Activated B cell treated with CpG ODN at 0.5 μM for 24 hours (primary cell): ENCODE results near the gene MFAP2. TPM values are rescaled to one million over a fixed set of nuclear protein-coding genes. Genes with fewer than 3 reads are reported as not detected.

Source experiments
- ATAC-seq: fragments of 200-7000 bp; cut with Tn5 transposase; one replicate; pipeline ENCODE4 v1.10.0; 2021; ENCODE audit warnings: low read depth, mild to moderate bottlenecking, moderate library complexity
- CTCF ChIA-PET: fragments of 350-600 bp; sonication (Branson Sonifier 250); formaldehyde crosslinking; loops from one replicate; lab custom pipeline; 2021; ENCODE audit warnings: antibody characterized with exemption; lab: Charles Lee
- POLR2A ChIA-PET: fragments of 350-600 bp; sonication (Branson Sonifier 250); formaldehyde crosslinking; loops from one replicate; lab custom pipeline; 2021; ENCODE audit warnings: antibody characterized with exemption; lab: Charles Lee
- DNase-seq: peaks from one replicate; pipeline ENCODE4 v3.0.0; 2022
- H3K27ac Mint-ChIP-seq: one replicate; pipeline ENCODE4 v1.8.0; 2020; ENCODE audit warnings: mixed read lengths
- H3K27me3 Mint-ChIP-seq: one replicate; pipeline ENCODE4 v1.8.0; 2021; ENCODE audit warnings: mixed read lengths
- H3K36me3 Mint-ChIP-seq: one replicate; pipeline ENCODE4 v1.8.0; 2021; ENCODE audit warnings: low read depth, mixed read lengths
- H3K4me1 Mint-ChIP-seq: one replicate; pipeline ENCODE4 v1.8.0; 2021; ENCODE audit warnings: mixed read lengths
- H3K4me3 Mint-ChIP-seq: one replicate; pipeline ENCODE4 v1.8.0; 2020; ENCODE audit warnings: mild to moderate bottlenecking, mixed read lengths
- H3K9me3 Mint-ChIP-seq: one replicate; pipeline ENCODE4 v1.8.0; 2020; ENCODE audit warnings: mixed read lengths
- intact Hi-C: fragments of 100-400 bp; cut with micrococcal nuclease; formaldehyde crosslinking; loops from one replicate; pipeline ENCODE4 v1.15.1; 2024
- total RNA-seq: library from RNA; stranded (reverse); gene quantifications from 2 replicates; pipeline ENCODE4 v1.2.3, GENCODE V29; 2022
- TF ChIP-seq, protein P1 (sequence below): fragments of 200-600 bp; IDR thresholded peaks from one replicate; pipeline ENCODE4 v1.8.0; 2022; ENCODE audit warnings: antibody characterized with exemption, mild to moderate bottlenecking

Gene MFAP2
- total RNA-seq, 1 donor from 2014 or later, result not detected

DNA sequence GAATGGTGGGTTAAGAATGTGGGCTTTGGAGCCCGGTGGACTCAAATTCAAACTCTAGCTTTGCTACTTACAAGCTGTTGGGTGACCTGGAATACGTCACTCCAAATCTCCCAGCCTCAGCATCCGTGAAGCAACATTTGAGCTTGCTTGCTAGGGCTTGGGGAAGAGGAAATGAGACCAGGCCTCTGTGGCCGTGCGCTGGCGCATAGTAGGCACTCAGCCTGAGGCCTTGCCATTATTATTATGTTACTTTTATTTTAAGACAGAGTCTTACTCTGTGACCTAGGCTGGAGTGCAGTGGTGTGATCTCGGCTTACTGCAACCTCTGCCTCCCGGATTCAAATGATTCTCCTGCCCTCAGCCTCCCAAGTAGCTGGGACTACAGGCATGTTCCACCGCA, 12.3 kb upstream of the MFAP2 start:
- no peak for DNase-seq
- no peak for ATAC-seq
- H3K4me1 Mint-ChIP-seq, result no peaks in the 10 kb centered on the region
- TF ChIP-seq, protein P1, sequence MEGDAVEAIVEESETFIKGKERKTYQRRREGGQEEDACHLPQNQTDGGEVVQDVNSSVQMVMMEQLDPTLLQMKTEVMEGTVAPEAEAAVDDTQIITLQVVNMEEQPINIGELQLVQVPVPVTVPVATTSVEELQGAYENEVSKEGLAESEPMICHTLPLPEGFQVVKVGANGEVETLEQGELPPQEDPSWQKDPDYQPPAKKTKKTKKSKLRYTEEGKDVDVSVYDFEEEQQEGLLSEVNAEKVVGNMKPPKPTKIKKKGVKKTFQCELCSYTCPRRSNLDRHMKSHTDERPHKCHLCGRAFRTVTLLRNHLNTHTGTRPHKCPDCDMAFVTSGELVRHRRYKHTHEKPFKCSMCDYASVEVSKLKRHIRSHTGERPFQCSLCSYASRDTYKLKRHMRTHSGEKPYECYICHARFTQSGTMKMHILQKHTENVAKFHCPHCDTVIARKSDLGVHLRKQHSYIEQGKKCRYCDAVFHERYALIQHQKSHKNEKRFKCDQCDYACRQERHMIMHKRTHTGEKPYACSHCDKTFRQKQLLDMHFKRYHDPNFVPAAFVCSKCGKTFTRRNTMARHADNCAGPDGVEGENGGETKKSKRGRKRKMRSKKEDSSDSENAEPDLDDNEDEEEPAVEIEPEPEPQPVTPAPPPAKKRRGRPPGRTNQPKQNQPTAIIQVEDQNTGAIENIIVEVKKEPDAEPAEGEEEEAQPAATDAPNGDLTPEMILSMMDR, result no peak
- H3K9me3 Mint-ChIP-seq, result no peaks in the 10 kb centered on the region
- POLR2A ChIA-PET, result no interaction called here
- H3K27me3 Mint-ChIP-seq, result no peaks in the 10 kb centered on the region
- CTCF ChIA-PET, result no interaction called here
- intact Hi-C loops, result no loop called here
- H3K36me3 Mint-ChIP-seq, result peaks cover 39% of the 10 kb centered on the region
- no peak overlapping the region for H3K27ac Mint-ChIP-seq
- H3K4me3 Mint-ChIP-seq, result no peak overlapping the region

DNA sequence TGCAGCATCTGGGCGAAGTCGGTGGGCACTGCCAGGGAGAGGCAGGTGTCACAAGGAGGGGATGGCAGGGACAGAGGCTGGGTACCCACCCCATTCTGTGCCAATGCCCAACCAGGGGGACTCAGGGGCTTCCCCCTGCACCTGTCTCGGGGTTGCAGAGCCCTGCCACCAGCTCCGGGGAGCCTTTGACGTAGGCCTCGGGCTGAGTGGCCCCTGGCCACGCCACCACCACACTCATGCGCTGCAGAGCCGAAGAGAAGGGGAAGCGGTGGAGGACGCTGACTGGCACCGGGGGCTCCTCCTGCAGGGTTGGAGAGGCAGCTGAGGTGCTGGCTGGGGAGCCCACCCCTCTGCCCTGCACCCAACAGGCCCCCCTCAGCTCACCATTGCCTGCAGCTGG, 11.7 kb upstream of the MFAP2 start:
- DNase-seq (no peak), ATAC-seq (no peak)
- CTCF ChIA-PET, result no interaction called here
- no peaks in the 10 kb centered on the region for H3K27me3 Mint-ChIP-seq
- TF ChIP-seq, protein P1, result no peak
- H3K9me3 Mint-ChIP-seq, result no peaks in the 10 kb centered on the region
- intact Hi-C loops, result no loop called here
- H3K36me3 Mint-ChIP-seq, result peaks cover 42% of the 10 kb centered on the region
- no peaks in the 10 kb centered on the region for H3K4me1 Mint-ChIP-seq
- no peak overlapping the region for H3K4me3 Mint-ChIP-seq
- POLR2A ChIA-PET, result no interaction called here
- H3K27ac Mint-ChIP-seq, result no peak overlapping the region

DNA sequence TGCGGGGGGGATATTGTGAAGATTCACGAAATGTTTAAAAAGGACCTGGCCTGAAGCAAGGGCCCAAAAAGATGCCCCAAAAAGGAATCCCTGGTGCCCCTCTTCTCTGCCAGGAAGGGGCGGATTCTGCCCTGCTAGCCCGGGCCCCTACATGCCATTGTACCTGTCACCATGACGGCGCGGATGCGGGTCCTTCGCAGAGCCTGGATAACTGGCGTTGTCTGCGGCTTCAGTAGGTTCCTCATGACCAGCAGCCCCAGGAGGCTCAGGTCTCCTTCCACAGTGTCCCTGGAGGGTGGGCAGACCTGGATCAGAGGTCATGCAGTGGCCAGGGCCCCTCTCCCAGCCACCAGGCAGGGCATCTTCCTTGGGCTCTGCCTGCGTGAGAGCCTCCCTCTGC, 11.2 kb upstream of the MFAP2 start:
- TF ChIP-seq, protein P1, result no peak
- ATAC-seq (no peak), DNase-seq (no peak)
- intact Hi-C loops, result no loop called here
- Mint-ChIP-seq H3K4me3 (no peak overlapping the region), H3K9me3 (no peaks in the 10 kb centered on the region), H3K36me3 (peaks cover 42% of the 10 kb centered on the region), H3K4me1 (no peaks in the 10 kb centered on the region), H3K27me3 (no peaks in the 10 kb centered on the region), H3K27ac (no peak overlapping the region)
- ChIA-PET CTCF (no interaction called here), POLR2A (no interaction called here)

DNA sequence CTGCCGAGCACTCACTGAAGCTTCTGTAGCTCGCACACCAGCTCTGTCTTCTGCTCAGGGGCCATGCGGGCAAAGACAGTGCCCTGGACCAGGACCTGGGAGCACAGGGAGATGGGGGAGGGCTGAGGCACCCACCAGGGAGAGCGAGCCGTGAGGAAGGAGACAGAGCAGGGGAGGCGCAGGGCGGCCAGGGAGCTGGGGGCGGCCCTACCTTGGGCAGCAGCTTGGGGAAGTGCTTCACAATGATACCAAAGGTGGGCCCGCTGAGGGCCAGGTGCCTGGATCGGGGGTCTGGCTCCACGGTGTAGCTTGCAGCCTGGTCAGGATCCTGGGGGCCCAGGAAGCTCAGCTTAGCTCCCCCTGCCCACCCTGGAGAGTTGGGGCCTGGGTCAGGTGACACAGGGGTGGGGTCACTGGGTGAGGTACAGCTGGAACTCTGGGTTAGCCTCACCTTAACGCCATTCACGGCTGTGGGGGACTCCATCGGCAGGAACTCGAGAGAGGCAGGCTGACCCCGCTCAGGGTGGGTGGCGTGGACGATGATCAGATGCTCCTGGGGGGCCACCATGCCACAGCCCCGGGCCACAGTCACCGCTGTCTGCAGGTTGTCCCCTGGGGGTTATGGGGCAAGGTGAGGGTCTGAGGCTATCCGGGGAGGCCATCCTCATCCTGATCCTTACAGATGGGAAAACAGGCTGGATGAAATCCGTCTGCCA, 9.4 kb upstream of the MFAP2 start:
- intact Hi-C loops, result no loop called here
- TF ChIP-seq, protein P1, result no peak
- Mint-ChIP-seq H3K27me3 (no peaks in the 10 kb centered on the region), H3K4me1 (no peaks in the 10 kb centered on the region), H3K27ac (no peak overlapping the region), H3K9me3 (no peaks in the 10 kb centered on the region), H3K36me3 (peaks cover 36% of the 10 kb centered on the region), H3K4me3 (no peak overlapping the region)
- ATAC-seq (no peak), DNase-seq (no peak)
- ChIA-PET CTCF (no interaction called here), POLR2A (no interaction called here)

DNA sequence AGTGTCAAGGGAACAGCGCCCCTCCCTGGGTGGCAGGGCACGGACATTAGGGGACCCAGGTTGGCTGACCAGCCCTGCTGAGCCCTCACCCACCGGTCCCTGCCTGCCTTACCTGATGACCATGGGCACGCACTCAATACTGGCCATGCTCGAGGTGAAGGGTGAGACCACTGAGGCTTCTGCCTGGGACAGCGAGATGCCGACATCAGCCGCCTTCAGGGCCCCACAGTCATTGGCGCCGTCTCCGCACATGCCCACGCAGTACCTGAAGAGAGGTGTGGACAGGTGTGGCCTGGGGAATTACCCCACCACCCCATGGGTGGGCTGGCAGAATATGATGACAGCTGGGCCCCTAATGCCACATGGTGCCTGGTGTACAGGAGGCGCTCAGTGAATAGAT, 7.8 kb upstream of the MFAP2 start:
- intact Hi-C loops, result no loop called here
- Mint-ChIP-seq H3K4me1 (no peaks in the 10 kb centered on the region), H3K27me3 (peaks cover 3% of the 10 kb centered on the region), H3K9me3 (no peaks in the 10 kb centered on the region), H3K4me3 (no peak overlapping the region), H3K36me3 (peaks cover 35% of the 10 kb centered on the region), H3K27ac (no peak overlapping the region)
- DNase-seq (no peak), ATAC-seq (no peak)
- TF ChIP-seq, protein P1, result no peak
- ChIA-PET POLR2A (no interaction called here), CTCF (no interaction called here)
